Caco-2 (cell line): ENCODE results near the gene MAPK11. TPM values are rescaled to one million over a fixed set of nuclear protein-coding genes. Genes with fewer than 3 reads are reported as not detected.

Experiments used
- BruUV-seq: library from RNA; stranded (reverse); fragments of 400-500 nt; replicated peaks from 2 replicates; lab custom pipeline; 2021; lab: Mats Ljungman, UMichigan
- CTCF ChIA-PET: fragments of 300-600 bp; sonication (Branson Sonifier 250); formaldehyde crosslinking; loops from one replicate; lab custom pipeline; 2022; ENCODE audit warnings: antibody characterized with exemption; lab: Charles Lee
- POLR2A ChIA-PET: fragments of 300-600 bp; sonication (Branson Sonifier 250); formaldehyde crosslinking; loops from one replicate; lab custom pipeline; 2022; ENCODE audit warnings: antibody characterized with exemption; lab: Charles Lee
- DNase-seq, 2 experiments: peaks; one replicate each; pipeline versions ENCODE4 v3.0.0 to v3.0.0-alpha.2; 2020 to 2022
- H3K27me3 ChIP-seq: replicated peaks from 2 replicates; pipeline ENCODE4 v1.6.0; 2011; ENCODE audit warnings: low read length; ENCODE audit not compliant: control insufficient read depth, insufficient read depth
- H3K36me3 ChIP-seq: 2 replicates; pipeline ENCODE4 v1.5.1; 2011; ENCODE audit warnings: low read length; ENCODE audit not compliant: control insufficient read depth, insufficient read depth
- H3K4me1 ChIP-seq: fragments of 250-450 bp; sonication (Bioruptor Pico); 2 replicates; pipeline ENCODE4 v1.5.1; 2020; ENCODE audit warnings: mild to moderate bottlenecking
- H3K4me3 ChIP-seq: 2 replicates; pipeline ENCODE4 v1.5.1; 2011; ENCODE audit warnings: low read depth, mild to moderate bottlenecking, control low read depth, low read length
- H3K9me3 ChIP-seq: fragments of 250-450 bp; sonication (Bioruptor Pico); 2 replicates; pipeline ENCODE4 v1.5.1; 2020; ENCODE audit warnings: mild to moderate bottlenecking, moderate library complexity
- H3K27ac Mint-ChIP-seq: one replicate; pipeline ENCODE4 v1.8.0; 2022; ENCODE audit warnings: mixed read lengths; ENCODE audit not compliant: unreplicated experiment
- H3K27me3 Mint-ChIP-seq: one replicate; pipeline ENCODE4 v1.8.0; 2022; ENCODE audit warnings: mixed read lengths; ENCODE audit not compliant: insufficient read depth, unreplicated experiment
- H3K36me3 Mint-ChIP-seq: one replicate; pipeline ENCODE4 v1.8.0; 2022; ENCODE audit warnings: mild to moderate bottlenecking, mixed read lengths; ENCODE audit not compliant: insufficient read depth, unreplicated experiment
- H3K4me1 Mint-ChIP-seq: one replicate; pipeline ENCODE4 v1.8.0; 2022; ENCODE audit warnings: low read depth, mixed read lengths; ENCODE audit not compliant: unreplicated experiment
- H3K4me3 Mint-ChIP-seq: one replicate; pipeline ENCODE4 v1.8.0; 2022; ENCODE audit warnings: mild to moderate bottlenecking, moderate library complexity, mixed read lengths; ENCODE audit not compliant: unreplicated experiment
- H3K9me3 Mint-ChIP-seq: one replicate; pipeline ENCODE4 v1.8.0; 2022; ENCODE audit warnings: mixed read lengths; ENCODE audit not compliant: unreplicated experiment
- CTCF ChIP-seq, 2 experiments: fragments of 200-600 bp in 1 of 2; IDR thresholded peaks; 1 replicate in 1 of 2; 2 replicates in 1 of 2; pipeline versions ENCODE4 v1.5.1 to v1.8.0; 2011 to 2022; ENCODE audit warnings: antibody characterized with exemption in 1 of 2, control low read depth in 1 of 2, inconsistent platforms in 1 of 2, low read depth in 1 of 2, low read length in 1 of 2, mild to moderate bottlenecking in 1 of 2, moderate library complexity in 1 of 2; ENCODE audit not compliant: insufficient read depth in 1 of 2, severe bottlenecking in 1 of 2, unreplicated experiment in 1 of 2
- intact Hi-C: fragments of 100-400 bp; cut with micrococcal nuclease; formaldehyde crosslinking; loops from one replicate; pipeline ENCODE4 v1.10.0; 2022; ENCODE audit not compliant: unreplicated experiment
- total RNA-seq: library from RNA; stranded (reverse); gene quantifications from 2 replicates; pipeline ENCODE4 v1.2.3, GENCODE V29; 2022

MAPK11 gene
- total RNA-seq, 1 experiment from 2014 or later: 1.3 TPM

GRCh38 chr22:50310949-50311444 is 40.8 kb upstream of the MAPK11 start:
- Histone ChIP-seq H3K9me3 (no peaks in the 10 kb centered on the region), H3K36me3 (no peaks in the 10 kb centered on the region), H3K4me1 (peaks cover 8% of the 10 kb centered on the region), H3K4me3 (no peak overlapping the region), H3K27me3 (no peaks in the 10 kb centered on the region)
- no peak for TF ChIP-seq CTCF (IDR thresholded peaks at IDR 0.05; ENCODE audit: insufficient read depth in 1 of 2, low read depth in 1 of 2, low read length in 1 of 2, severe bottlenecking in 1 of 2, unreplicated experiment in 1 of 2)
- H3K4me1 Mint-ChIP-seq: peaks cover 6% of the 10 kb centered on the region
- intact Hi-C loops: no loop called here
- H3K27me3 Mint-ChIP-seq: no peaks in the 10 kb centered on the region
- H3K9me3 Mint-ChIP-seq: no peaks in the 10 kb centered on the region
- H3K4me3 Mint-ChIP-seq: no peak overlapping the region
- DNase-seq: peak in 1 of 2 experiments; percentile 31
- ChIA-PET CTCF (interaction anchor here (0.6 kb wide), 1 partner anchor 54 kb away, joined by 5 read pairs; no protein-coding TSS in a partner anchor), POLR2A (no interaction called here)
- no peaks in the 10 kb centered on the region for H3K36me3 Mint-ChIP-seq
- no TSS peak for BruUV-seq
- H3K27ac Mint-ChIP-seq: no peak overlapping the region

GRCh38 chr22:50310031-50310722 is 40.0 kb upstream of the MAPK11 start:
- H3K4me1 ChIP-seq: peaks cover 15% of the 10 kb centered on the region
- no peak for TF ChIP-seq CTCF (IDR thresholded peaks at IDR 0.05; ENCODE audit: insufficient read depth in 1 of 2, low read depth in 1 of 2, low read length in 1 of 2, severe bottlenecking in 1 of 2, unreplicated experiment in 1 of 2)
- H3K36me3 ChIP-seq: no peaks in the 10 kb centered on the region
- H3K27ac Mint-ChIP-seq: no peak overlapping the region
- POLR2A ChIA-PET: no interaction called here
- intact Hi-C loops: no loop called here
- no peaks in the 10 kb centered on the region for H3K27me3 Mint-ChIP-seq
- no peaks in the 10 kb centered on the region for H3K27me3 ChIP-seq
- H3K9me3 Mint-ChIP-seq: no peaks in the 10 kb centered on the region
- CTCF ChIA-PET: no interaction called here
- H3K4me3 Mint-ChIP-seq: no peak overlapping the region
- BruUV-seq: no TSS peak
- no peak overlapping the region for H3K4me3 ChIP-seq
- H3K9me3 ChIP-seq: no peaks in the 10 kb centered on the region
- no peaks in the 10 kb centered on the region for H3K36me3 Mint-ChIP-seq
- H3K4me1 Mint-ChIP-seq: peaks cover 6% of the 10 kb centered on the region
- no peak for DNase-seq

GRCh38 chr22:50309601-50309991 is 39.4 kb upstream of the MAPK11 start:
- TF ChIP-seq CTCF (IDR thresholded peaks at IDR 0.05; ENCODE audit: insufficient read depth in 1 of 2, low read depth in 1 of 2, low read length in 1 of 2, severe bottlenecking in 1 of 2, unreplicated experiment in 1 of 2): no peak
- H3K4me1 Mint-ChIP-seq: peaks cover 6% of the 10 kb centered on the region
- H3K4me1 ChIP-seq: peaks cover 21% of the 10 kb centered on the region
- no peak overlapping the region for H3K27ac Mint-ChIP-seq
- H3K9me3 ChIP-seq: no peaks in the 10 kb centered on the region
- no peaks in the 10 kb centered on the region; the same call in 1 of the 2 replicates for H3K36me3 ChIP-seq
- ChIA-PET POLR2A (interaction anchor here (1.0 kb wide), 1 partner anchor 16 kb away, joined by 9 read pairs; no protein-coding TSS in a partner anchor), CTCF (no interaction called here)
- no peak overlapping the region for H3K4me3 ChIP-seq
- no peak overlapping the region for H3K4me3 Mint-ChIP-seq
- no peaks in the 10 kb centered on the region for H3K27me3 ChIP-seq
- no peaks in the 10 kb centered on the region for H3K36me3 Mint-ChIP-seq
- intact Hi-C loops: no loop called here
- no TSS peak for BruUV-seq
- no peak for DNase-seq
- H3K9me3 Mint-ChIP-seq: no peaks in the 10 kb centered on the region
- H3K27me3 Mint-ChIP-seq: no peaks in the 10 kb centered on the region
